H1 (cell line): ENCODE results near the gene LRRK1. TPM values are rescaled to one million over a fixed set of nuclear protein-coding genes. Genes with fewer than 3 reads are reported as not detected.

Experiments used
- CTCF ChIA-PET: fragments of 300-600 bp; sonication (Branson Sonifier 250); formaldehyde crosslinking; loops from one replicate; lab custom pipeline; 2021; ENCODE audit not compliant: partially characterized antibody; lab: Charles Lee
- POLR2A ChIA-PET: fragments of 300-600 bp; sonication (Branson Sonifier 250); formaldehyde crosslinking; loops from one replicate; lab custom pipeline; 2021; ENCODE audit warnings: inconsistent platforms; ENCODE audit not compliant: partially characterized antibody; lab: Charles Lee
- DNase-seq, 2 experiments: peaks; one replicate each; pipeline versions ENCODE4 v3.0.0 to v3.0.0-alpha.2; 2010 to 2022; ENCODE audit warnings: low spot score in 2 of 2, low read depth in 1 of 2, mixed read lengths in 1 of 2
- FAIRE-seq: peaks from 2 replicates; lab custom pipeline; 2011; peaks lifted over from hg19 to GRCh38; lab: Jason Lieb, UNC
- H2AFZ ChIP-seq: 2 replicates; pipeline ENCODE4 v1.8.1; 2012; ENCODE audit warnings: low read length, inconsistent platforms
- H2AK5ac ChIP-seq: 2 replicates; pipeline ENCODE4 v1.6.1; 2013; ENCODE audit warnings: low read depth, low read length
- H2BK120ac ChIP-seq: replicated peaks from 2 replicates; pipeline ENCODE3; 2013; ENCODE audit warnings: low read depth, low read length, inconsistent platforms
- H2BK12ac ChIP-seq: 2 replicates; pipeline ENCODE4 v1.6.1; 2013; ENCODE audit warnings: low read depth, low read length
- H2BK15ac ChIP-seq: 2 replicates; pipeline ENCODE4 v1.6.1; 2013; ENCODE audit warnings: low read length
- H2BK20ac ChIP-seq: 2 replicates; pipeline ENCODE4 v1.6.1; 2013; ENCODE audit warnings: low read length
- H2BK5ac ChIP-seq: 2 replicates; pipeline ENCODE4 v1.6.1; 2013; ENCODE audit warnings: low read depth, low read length
- H3K14ac ChIP-seq: 2 replicates; pipeline ENCODE4 v1.6.1; 2013; ENCODE audit warnings: inconsistent platforms; ENCODE audit not compliant: insufficient read length
- H3K18ac ChIP-seq: 2 replicates; pipeline ENCODE4 v1.6.1; 2013; ENCODE audit warnings: low read length; ENCODE audit errors: extremely low read depth
- H3K23ac ChIP-seq: 2 replicates; pipeline ENCODE4 v1.6.1; 2013; ENCODE audit warnings: inconsistent platforms; ENCODE audit not compliant: insufficient read length
- H3K23me2 ChIP-seq: 2 replicates; pipeline ENCODE4 v1.6.1; 2013; ENCODE audit warnings: low read depth, low read length
- H3K27ac ChIP-seq: 2 replicates; pipeline ENCODE4 v1.6.1; 2011; ENCODE audit warnings: low read depth, low read length, inconsistent platforms
- H3K27me3 ChIP-seq, 4 experiments: replicated peaks in 1 of 4; 1 replicate in 1 of 4; 2 replicates in 3 of 4; pipeline versions ENCODE4 v1.6.1 to v1.8.1; 2011 to 2013; ENCODE audit warnings: low read length in 3 of 4, mild to moderate bottlenecking in 3 of 4, inconsistent platforms in 2 of 4, mixed read lengths in 2 of 4, moderate library complexity in 1 of 4; ENCODE audit not compliant: control insufficient read depth in 3 of 4, insufficient read depth in 3 of 4; ENCODE audit errors: extremely low read depth in 1 of 4
- H3K36me3 ChIP-seq, 4 experiments: 2 replicates each; pipeline versions ENCODE4 v1.6.1 to v1.8.1; 2011 to 2013; ENCODE audit warnings: mild to moderate bottlenecking in 4 of 4, low read length in 3 of 4, moderate library complexity in 2 of 4, control low read depth in 1 of 4, inconsistent platforms in 1 of 4; ENCODE audit not compliant: insufficient read depth in 4 of 4, control insufficient read depth in 2 of 4
- H3K4ac ChIP-seq: replicated peaks from 2 replicates; pipeline ENCODE3; 2013; ENCODE audit warnings: low read length, low read depth, mixed read lengths, inconsistent platforms; ENCODE audit not compliant: insufficient read length
- H3K4me1 ChIP-seq, 4 experiments: replicated peaks in 1 of 4; 1 replicate in 1 of 4; 2 replicates in 3 of 4; pipeline versions ENCODE4 v1.6.1 to v1.8.1; 2011 to 2013; ENCODE audit warnings: low read length in 3 of 4, inconsistent platforms in 2 of 4, mixed read lengths in 1 of 4; ENCODE audit not compliant: insufficient read depth in 4 of 4, control insufficient read depth in 3 of 4
- H3K4me2 ChIP-seq, 2 experiments: 2 replicates each; pipeline versions ENCODE4 v1.6.1 to v1.8.1; 2011 to 2013; ENCODE audit warnings: low read depth in 2 of 2, low read length in 2 of 2, control low read depth in 1 of 2, inconsistent platforms in 1 of 2, mild to moderate bottlenecking in 1 of 2; ENCODE audit not compliant: insufficient read depth in 1 of 2
- H3K4me3 ChIP-seq, 4 experiments: fragments of 200-600, 300-600 bp in 1 of 4; sonication (generic), shearing (Covaris generic), sonication (Bioruptor Twin) in 1 of 4; 2 replicates each; pipeline versions ENCODE4 v1.5.1 to v1.8.1; 2011 to 2016; ENCODE audit warnings: low read length in 4 of 4, low read depth in 3 of 4, control low read depth in 2 of 4, inconsistent platforms in 2 of 4, mild to moderate bottlenecking in 2 of 4, mixed read lengths in 1 of 4, moderate library complexity in 1 of 4; ENCODE audit not compliant: insufficient read depth in 2 of 4; ENCODE audit errors: extremely low read depth in 1 of 4
- H3K56ac ChIP-seq: replicated peaks from 2 replicates; pipeline ENCODE3; 2013; ENCODE audit warnings: low read depth, mild to moderate bottlenecking, mixed read lengths, low read length, inconsistent platforms; ENCODE audit not compliant: insufficient read length
- H3K79me1 ChIP-seq: 2 replicates; pipeline ENCODE4 v1.6.1; 2013; ENCODE audit warnings: low read depth, low read length, control low read depth
- H3K79me2 ChIP-seq, 2 experiments: 2 replicates each; pipeline versions ENCODE4 v1.6.1 to v1.8.1; 2012 to 2013; ENCODE audit warnings: low read length in 2 of 2, mild to moderate bottlenecking in 2 of 2, inconsistent platforms in 1 of 2; ENCODE audit not compliant: insufficient read depth in 2 of 2, control insufficient read depth in 1 of 2
- H3K9ac ChIP-seq, 4 experiments: replicated peaks in 1 of 4; 1 replicate in 1 of 4; 2 replicates in 3 of 4; pipeline versions ENCODE4 v1.6.1 to v1.8.1; 2011 to 2013; ENCODE audit warnings: low read depth in 3 of 4, low read length in 3 of 4, control low read depth in 2 of 4, mild to moderate bottlenecking in 2 of 4, moderate library complexity in 2 of 4, inconsistent platforms in 1 of 4; ENCODE audit errors: extremely low read depth in 1 of 4
- H3K9me3 ChIP-seq, 2 experiments: 2 replicates each; pipeline versions ENCODE4 v1.6.1 to v1.8.1; 2012 to 2013; ENCODE audit warnings: mild to moderate bottlenecking in 2 of 2, moderate library complexity in 2 of 2, control low read depth in 1 of 2, inconsistent platforms in 1 of 2, low read depth in 1 of 2, low read length in 1 of 2, mixed read lengths in 1 of 2; ENCODE audit not compliant: insufficient read depth in 2 of 2
- H4K20me1 ChIP-seq, 2 experiments: replicated peaks in 1 of 2; 2 replicates each; pipeline versions ENCODE3 to v1.8.1; 2011 to 2013; ENCODE audit warnings: inconsistent platforms in 2 of 2, low read length in 2 of 2, mild to moderate bottlenecking in 1 of 2; ENCODE audit not compliant: insufficient read depth in 2 of 2, control insufficient read depth in 1 of 2
- H4K5ac ChIP-seq: 2 replicates; pipeline ENCODE4 v1.6.1; 2013; ENCODE audit warnings: low read length, low read depth, mixed read lengths, inconsistent platforms; ENCODE audit not compliant: insufficient read length
- H4K8ac ChIP-seq: 2 replicates; pipeline ENCODE4 v1.8.0; 2013; ENCODE audit warnings: mild to moderate bottlenecking, moderate library complexity, low read length, inconsistent platforms; ENCODE audit not compliant: insufficient read depth; ENCODE audit errors: extremely low read depth
- H4K91ac ChIP-seq: replicated peaks from 2 replicates; pipeline ENCODE3; 2013; ENCODE audit warnings: low read length, mixed read lengths, inconsistent platforms; ENCODE audit not compliant: insufficient read length
- ASH2L ChIP-seq: fragments of 200-600, 300-600 bp; sonication (generic); IDR thresholded peaks from one replicate; pipeline ENCODE4 v1.7.1; 2017; ENCODE audit warnings: low read length
- ATF2 ChIP-seq: IDR thresholded peaks from 2 replicates; pipeline ENCODE4 v1.6.1; 2012; ENCODE audit warnings: low read length, inconsistent platforms
- CHD2 ChIP-seq: IDR thresholded peaks from 2 replicates; pipeline ENCODE4 v1.6.1; 2012; ENCODE audit warnings: low read length, improper control_type of control experiment
- EZH2 ChIP-seq: fragments of 200-600 bp; sonication (generic); IDR thresholded peaks from 2 replicates; pipeline ENCODE4 v1.7.1; 2012; ENCODE audit warnings: low read depth, mild to moderate bottlenecking, moderate library complexity, low read length, inconsistent platforms; ENCODE audit not compliant: severe bottlenecking
- GABPA ChIP-seq: IDR thresholded peaks from 2 replicates; pipeline ENCODE4 v1.6.1; 2011; ENCODE audit warnings: mild to moderate bottlenecking, low read length, moderate library complexity, borderline replicate concordance; ENCODE audit not compliant: insufficient read depth
- KDM1A ChIP-seq: fragments of 200-600, 300-600 bp; sonication (generic); IDR thresholded peaks from 2 replicates; pipeline ENCODE4 v1.7.1; 2016; ENCODE audit warnings: mild to moderate bottlenecking, low read length, borderline replicate concordance
- MAFK ChIP-seq: IDR thresholded peaks from 2 replicates; pipeline ENCODE4 v1.6.1; 2012; ENCODE audit warnings: low read depth, mild to moderate bottlenecking, improper control_type of control experiment, low read length
- NRF1 ChIP-seq: IDR thresholded peaks from 2 replicates; pipeline ENCODE4 v1.6.1; 2011; ENCODE audit warnings: mild to moderate bottlenecking, low read depth, low read length, improper control_type of control experiment
- RAD21 ChIP-seq, 2 experiments: IDR thresholded peaks in 1 of 2; conservative IDR thresholded peaks in 1 of 2; 2 replicates each; pipeline ENCODE4 v1.6.1; 2011; ENCODE audit warnings: low read depth in 2 of 2, low read length in 2 of 2, improper control_type of control experiment in 1 of 2, inconsistent platforms in 1 of 2, mild to moderate bottlenecking in 1 of 2, moderate library complexity in 1 of 2
- RNF2 ChIP-seq: fragments of 200-900, 300-1000 bp; sonication (generic); IDR thresholded peaks from 2 replicates; pipeline ENCODE4 v1.7.1; 2016; ENCODE audit warnings: borderline replicate concordance, low read depth, mild to moderate bottlenecking, antibody characterized with exemption, low read length; ENCODE audit not compliant: poor library complexity, severe bottlenecking; ENCODE audit errors: missing control alignments
- TBP ChIP-seq: IDR thresholded peaks from 2 replicates; pipeline ENCODE4 v1.6.1; 2011; ENCODE audit warnings: low read depth, low read length, improper control_type of control experiment
- WGBS, 2 experiments: shearing (Covaris generic) in 1 of 2; methylation state at CpG; one replicate each; pipeline versions ENCODE4 v1.1.6 to v1.1.7; 2013 to 2015; ENCODE audit warnings: low lambda C conversion rate in 2 of 2, mixed read lengths in 2 of 2, inconsistent platforms in 1 of 2, low coverage in 1 of 2, missing lambda C conversion rate in 1 of 2; ENCODE audit not compliant: insufficient replicate concordance in 2 of 2, insufficient coverage in 1 of 2, insufficient read length in 1 of 2; ENCODE audit errors: extremely low coverage in 1 of 2, missing lambda C conversion rate in 1 of 2; 5-methylcytosine and 5-hydroxymethylcytosine counted together
- polyA plus RNA-seq, 7 experiments: library from polyadenylated mRNA; depleted of rRNA in 3 of 7; stranded (reverse) in 5 of 7; unstranded in 2 of 7; fragments of >200 nt in 5 of 7; fragments of 200-250 nt in 2 of 7; gene quantifications; 1 replicate in 5 of 7; 2 replicates in 1 of 7; 4 replicates in 1 of 7; pipeline versions ENCODE4 v1.2.1 to v1.2.3, GENCODE V29; 2011 to 2013; ENCODE audit warnings: missing spikeins in 2 of 7, mixed read lengths in 2 of 7
- total RNA-seq: library from RNA; stranded (reverse); fragmentation: NEBNext Ultra II Directional; extraction: Animal tissue kit (Norgen Biotek cat#: 25700); gene quantifications from 2 replicates; pipeline ENCODE4 v1.2.1, GENCODE V29; 2021

LRRK1 gene
- total and polyA plus RNA-seq, 2 of the 8 experiments (the other 6 are each of a cell fraction or from before 2014, with no cell fraction given) = 1.2 to 3.6 TPM

DNA sequence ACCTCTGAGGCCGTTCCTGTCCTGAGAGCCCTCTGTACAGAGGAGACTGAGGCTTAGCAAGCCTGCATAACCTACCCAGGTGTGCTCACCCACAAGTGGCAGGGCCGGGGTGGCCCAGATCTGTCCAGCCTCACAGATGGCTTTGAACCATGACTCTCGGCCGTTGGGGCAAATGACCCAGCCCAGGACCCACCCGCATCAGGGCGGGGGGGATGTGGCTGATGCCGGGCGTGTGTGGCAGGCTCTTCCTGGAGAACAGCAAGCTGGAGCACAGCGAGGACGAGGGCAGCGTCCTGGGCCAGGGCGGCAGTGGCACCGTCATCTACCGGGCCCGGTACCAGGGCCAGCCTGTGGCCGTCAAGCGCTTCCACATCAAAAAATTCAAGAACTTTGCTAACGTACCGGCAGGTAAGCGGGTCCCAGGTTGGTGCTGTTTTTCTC is 133.5 kb downstream of the LRRK1 start:
- no peaks in the 10 kb centered on the region; a peak in 1 of 7 replicates for H3K4me1 ChIP-seq
- H3K56ac ChIP-seq = no peak overlapping the region
- ChIA-PET CTCF (interaction anchor here (0.9 to 2.8 kb wide), 10 partner anchors 8 to 358 kb away, joined by 3 to 18 read pairs (median 4); no protein-coding TSS in a partner anchor), POLR2A (interaction anchor here (1.5 to 3.5 kb wide), 2 partner anchors 11 to 16 kb away, joined by 3 to 14 read pairs; no protein-coding TSS in a partner anchor)
- H3K36me3 ChIP-seq = no peaks in the 10 kb centered on the region
- H2BK120ac ChIP-seq = no peak overlapping the region
- H4K8ac ChIP-seq = no peak overlapping the region; the same call in 1 of the 2 replicates
- no peak overlapping the region for H3K4me2 ChIP-seq
- H4K5ac ChIP-seq = no peak overlapping the region
- no peaks in the 10 kb centered on the region for H3K79me1 ChIP-seq
- H4K20me1 ChIP-seq = no peaks in the 10 kb centered on the region
- FAIRE-seq = no peak
- DNase-seq = no peak
- H3K23me2 ChIP-seq = peaks cover 2% of the 10 kb centered on the region; the same call in 1 of the 2 replicates
- H2BK15ac ChIP-seq = no peak overlapping the region; the same call in 1 of the 2 replicates
- H3K9me3 ChIP-seq = no peaks in the 10 kb centered on the region
- H3K14ac ChIP-seq = no peak overlapping the region
- no peaks in the 10 kb centered on the region for H3K27me3 ChIP-seq
- H2BK12ac ChIP-seq = 0 out of 2 replicates have a peak overlapping the region, but pooled peaks have one; percentile 9
- H3K79me2 ChIP-seq = no peaks in the 10 kb centered on the region
- H3K9ac ChIP-seq = no peak overlapping the region
- no peak overlapping the region; the same call in 1 of the 2 replicates for H2BK20ac ChIP-seq
- no peak overlapping the region for H3K27ac ChIP-seq
- no peak overlapping the region for H3K4me3 ChIP-seq
- WGBS, 2 experiments = 92% methylated on average over 20 of the region's 20 CpGs; no CpG with 5 or more reads in 1 of the 2 experiments
- H2AK5ac ChIP-seq = no peak overlapping the region
- peak overlapping the region; percentile 85 for H4K91ac ChIP-seq
- H2BK5ac ChIP-seq = 0 out of 2 replicates have a peak overlapping the region, but pooled peaks have one; percentile 39
- H3K23ac ChIP-seq = no peak overlapping the region
- peak overlapping the region; percentile 48 for H3K18ac ChIP-seq
- no peak overlapping the region for H2AFZ ChIP-seq
- peak overlapping the region; percentile 62 for H3K4ac ChIP-seq
- TF ChIP-seq RNF2 = no peak
- no peak for TF ChIP-seq NRF1
- no peak for TF ChIP-seq KDM1A
- no peak for TF ChIP-seq CHD2
- no peak for TF ChIP-seq ASH2L
- no peak for TF ChIP-seq RAD21 (IDR thresholded peaks at IDR 0.05 in 1 of 2, conservative IDR thresholded peaks at IDR 0.05 in 1 of 2; ENCODE audit: low read depth in 2 of 2, low read length in 2 of 2)
- TF ChIP-seq EZH2 = no peak
- no peak for TF ChIP-seq ATF2
- TF ChIP-seq TBP = no peak
- TF ChIP-seq GABPA = no peak
- no peak for TF ChIP-seq MAFK
